ENCODE measurements around the gene C1orf141.
A peak's percentile ranks its signal among the peaks of the same experiment; 100 is the strongest.
"Not testable (repeated sequence)": the region's sequence is repeated elsewhere in the genome, so short reads cannot be mapped to it uniquely, and the experiment has no call there.

Gene C1orf141

DNA sequence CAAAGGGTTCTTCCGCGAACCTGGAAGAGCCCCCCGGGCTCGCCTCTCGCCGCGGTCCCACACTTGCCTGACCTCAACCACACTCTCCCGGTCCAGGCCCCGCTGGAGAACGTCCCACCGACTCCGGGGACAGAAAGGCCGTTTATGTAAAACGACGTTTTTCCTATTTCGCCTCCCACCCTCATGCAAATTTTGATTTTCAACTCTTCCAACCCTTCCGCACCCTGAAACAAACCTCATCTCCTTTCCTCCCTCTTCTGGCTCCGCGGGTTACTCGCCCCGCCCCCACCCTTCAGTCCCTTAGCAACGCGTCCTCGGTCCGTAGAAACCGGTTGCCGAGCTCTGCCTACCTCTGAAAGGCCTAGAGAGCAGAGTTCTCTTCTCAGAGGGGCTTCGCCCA lies at the start of gene C1orf141:
Gene C1orf141 (minus strand): TSS at position 276 of the 400 bp plus-strand sequence. CDS start 7,730 bp downstream, outside the sequence.
- DNase-seq: no peak

DNA sequence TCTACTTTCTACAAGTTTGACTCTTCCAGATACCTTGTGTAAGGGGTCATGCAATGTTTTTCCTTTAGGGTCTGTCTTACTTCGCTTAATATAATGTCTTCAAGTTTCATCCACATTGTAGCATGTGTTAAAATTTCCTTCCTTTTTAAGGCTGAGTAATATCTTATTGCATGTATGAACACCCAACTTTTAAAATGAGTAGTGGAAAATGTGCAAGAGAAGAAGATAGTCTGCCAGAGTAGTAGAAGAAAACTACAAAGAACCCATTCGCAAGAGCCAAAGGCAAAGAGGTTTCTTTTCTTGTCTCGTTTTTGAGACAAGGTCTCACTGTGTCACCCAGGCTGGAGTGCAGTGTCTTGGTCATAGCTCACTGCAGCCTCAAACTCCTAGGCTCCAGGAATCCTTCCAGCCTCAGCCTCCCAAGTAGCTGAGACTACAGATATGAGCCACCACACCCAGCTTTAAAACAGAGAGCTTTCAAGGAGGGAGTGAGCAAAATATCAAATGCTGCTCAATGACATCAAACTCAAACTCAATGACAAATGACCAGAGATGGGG lies 40.8 kb upstream of the C1orf141 start:
- no peak for DNase-seq

DNA sequence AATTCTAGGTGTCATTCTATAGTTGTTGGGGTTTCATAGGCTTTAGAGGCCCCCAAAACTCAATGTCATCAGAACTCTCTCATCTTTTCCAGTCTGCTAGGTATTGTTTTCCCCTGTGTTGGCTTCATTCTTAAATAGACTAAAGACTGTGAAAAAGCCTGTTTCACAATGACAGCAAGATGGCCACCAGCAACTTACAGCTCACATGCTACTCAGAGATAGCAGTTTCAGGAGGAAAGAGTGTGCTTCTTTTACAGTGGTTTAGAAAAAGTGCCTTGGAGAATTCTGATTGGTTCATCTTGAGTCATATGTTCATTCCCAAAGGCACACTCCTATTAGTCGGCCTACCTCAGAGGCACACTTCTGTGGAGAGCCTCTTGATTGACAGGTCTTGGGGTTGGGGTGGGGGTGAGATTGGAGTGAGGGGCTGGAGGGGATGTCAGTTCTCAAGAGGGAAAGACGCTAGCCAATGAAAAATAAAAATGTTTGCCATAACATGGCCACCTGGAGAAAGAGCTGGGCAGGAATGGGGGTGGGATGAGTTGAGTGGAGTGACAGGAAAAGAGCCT lies 40.0 kb upstream of the C1orf141 start:
- no peak for DNase-seq

DNA sequence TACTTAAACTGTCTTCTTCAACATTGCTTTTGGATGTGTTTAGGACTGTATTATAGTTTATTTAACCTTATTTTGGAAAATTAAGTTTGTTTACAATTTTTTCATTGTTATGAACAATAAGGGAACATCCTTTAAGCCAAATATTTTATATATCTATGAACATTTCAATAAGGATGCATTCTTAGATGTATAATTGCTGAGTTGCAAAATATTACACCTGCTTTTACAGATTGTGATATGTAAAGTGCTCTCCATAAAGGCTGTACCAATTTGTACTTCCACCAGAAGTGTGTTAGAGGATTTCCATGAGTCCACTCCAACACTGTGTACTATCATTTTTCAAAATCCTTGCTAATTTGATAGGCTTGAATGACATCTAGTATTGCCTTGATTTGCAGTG lies 39.2 kb upstream of the C1orf141 start:
- DNase-seq: no peak

DNA sequence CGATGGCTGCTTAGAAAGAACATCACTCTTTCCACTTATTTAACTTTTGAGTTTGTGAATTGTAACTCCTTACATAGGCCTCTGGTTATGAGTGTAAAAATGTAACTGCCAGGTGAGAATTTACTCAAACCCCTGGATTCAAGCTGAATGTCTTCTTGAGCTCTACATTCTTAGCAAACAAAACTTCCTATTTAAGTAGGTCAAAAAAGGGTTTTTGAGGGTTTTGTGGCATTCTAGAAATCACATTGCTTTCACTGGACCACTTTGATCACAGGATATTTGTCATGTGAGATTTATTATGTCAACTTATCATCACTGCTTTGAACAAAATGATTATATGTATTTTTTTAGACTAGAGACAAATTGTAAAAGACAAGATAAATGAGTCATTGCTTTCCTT lies 37.2 kb upstream of the C1orf141 start:
- DNase-seq: peak; percentile 61

DNA sequence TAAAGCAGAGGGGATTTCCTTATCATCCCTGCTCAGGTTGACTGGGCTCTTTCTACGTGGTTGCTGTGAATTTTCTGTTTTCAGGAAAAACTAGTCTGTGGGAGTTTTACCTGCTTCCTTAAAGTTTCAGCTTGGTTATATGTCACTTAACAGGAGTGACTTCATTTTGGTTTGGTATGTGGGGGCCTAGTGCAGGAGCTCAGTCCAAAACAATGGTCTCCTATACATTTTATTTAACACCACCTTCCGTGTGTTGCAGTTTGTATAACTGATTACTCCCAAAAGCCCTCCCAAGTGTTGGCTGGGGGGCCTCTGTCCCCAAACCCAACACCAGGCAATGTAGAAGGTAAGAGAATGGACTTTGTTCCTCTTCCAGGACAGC lies 36.8 kb upstream of the C1orf141 start:
- no peak for DNase-seq

DNA sequence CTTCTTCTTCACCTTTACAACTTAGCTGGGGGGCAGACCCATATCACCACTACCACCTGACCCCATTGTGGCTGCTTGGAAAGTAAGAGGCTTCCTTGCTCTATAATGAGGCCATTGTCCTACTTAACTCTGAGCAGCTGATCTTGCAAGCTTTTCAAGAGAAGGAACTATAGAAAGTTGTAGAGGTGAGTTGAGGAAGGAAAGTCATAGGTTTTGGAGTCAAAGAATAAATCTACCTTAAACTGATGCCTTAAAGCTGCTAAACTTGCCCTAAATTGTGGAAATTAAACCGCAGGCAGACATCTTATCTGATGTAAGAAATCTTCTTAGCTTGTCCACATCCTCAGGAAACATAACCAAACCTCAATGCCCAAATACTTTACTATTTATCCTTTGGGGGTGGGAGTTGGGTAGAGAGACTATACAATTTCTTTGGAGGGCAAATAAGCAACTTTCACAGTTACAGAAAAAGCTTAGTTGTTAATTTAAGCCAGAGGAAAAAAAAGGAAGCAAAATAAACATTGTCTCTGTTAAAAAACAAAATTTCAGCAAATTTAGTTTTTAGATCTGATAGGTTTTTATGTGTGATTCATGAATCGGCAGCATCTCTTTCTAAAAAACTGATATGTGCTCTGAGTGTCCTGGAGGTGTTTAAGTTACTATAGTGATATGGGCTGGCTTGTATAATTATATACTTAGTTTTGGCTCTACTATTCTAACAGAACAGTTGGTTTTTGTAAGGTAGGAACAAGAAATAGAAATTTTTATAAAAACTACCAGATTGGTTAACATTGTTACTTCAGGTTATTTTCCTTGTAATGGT lies 36.2 kb upstream of the C1orf141 start:
- DNase-seq: peak; percentile 66

DNA sequence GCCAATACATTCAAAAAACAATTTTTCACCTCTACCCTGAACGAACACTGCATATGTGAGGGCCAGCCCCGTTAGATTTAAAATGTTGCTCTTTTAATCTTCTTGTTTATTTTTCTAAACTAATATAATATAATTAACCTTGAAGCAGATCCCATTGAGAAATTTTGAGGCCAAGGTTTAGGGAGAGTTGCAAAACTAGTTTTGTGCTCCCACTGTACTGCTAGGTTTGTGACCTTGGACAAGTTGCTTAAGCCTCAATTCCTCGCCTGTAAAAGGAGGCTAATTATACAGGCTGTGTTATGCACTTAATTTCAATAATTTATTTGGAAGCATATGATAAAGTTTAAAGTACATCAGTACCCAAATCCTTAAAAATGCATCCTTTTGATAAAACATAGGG lies 35.2 kb upstream of the C1orf141 start:
- DNase-seq: no peak

DNA sequence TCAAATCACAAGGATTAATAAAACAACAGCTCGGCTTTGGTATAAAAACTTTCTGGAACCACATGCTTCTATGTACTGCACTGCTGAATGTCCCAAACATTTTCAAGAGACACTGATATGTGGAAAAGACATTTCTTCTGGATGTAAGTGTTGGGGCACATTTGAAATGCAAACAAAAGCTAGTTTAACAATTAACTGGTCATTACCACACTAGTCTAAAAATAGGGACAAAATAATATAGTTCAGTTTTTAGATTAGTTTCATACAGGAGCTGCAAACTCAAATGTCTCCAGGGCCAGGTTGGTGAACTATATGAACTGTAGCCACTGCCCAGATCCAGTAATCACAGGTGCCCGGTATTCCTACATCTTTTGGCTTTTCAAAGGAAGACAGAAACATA lies 34.7 kb upstream of the C1orf141 start:
- no peak for DNase-seq

DNA sequence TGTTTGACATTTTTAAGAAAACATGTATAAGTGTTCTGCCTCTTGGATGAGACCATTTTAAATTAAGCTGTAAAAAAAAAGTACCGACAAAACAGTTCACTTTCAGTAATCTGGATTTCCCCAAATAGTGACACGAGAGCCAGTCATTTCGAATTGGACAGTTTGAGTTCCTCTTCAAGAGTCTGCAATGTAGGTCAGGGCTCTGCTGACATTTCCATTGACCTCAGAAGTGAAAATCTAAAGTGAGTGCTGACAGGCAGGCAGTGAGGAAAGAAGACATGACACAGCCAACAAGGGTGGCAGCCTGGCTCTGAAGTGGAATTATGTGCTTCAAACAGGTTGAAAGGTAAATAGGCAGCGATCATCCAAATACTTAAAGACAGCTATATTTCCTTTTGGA lies 31.4 kb upstream of the C1orf141 start, which contains the start of gene IL23R:
Gene IL23R (plus strand): TSS at position 259 of the 400 bp plus-strand sequence. CDS start 1,667 bp downstream, outside the sequence.
- peak; percentile 56 for DNase-seq

DNA sequence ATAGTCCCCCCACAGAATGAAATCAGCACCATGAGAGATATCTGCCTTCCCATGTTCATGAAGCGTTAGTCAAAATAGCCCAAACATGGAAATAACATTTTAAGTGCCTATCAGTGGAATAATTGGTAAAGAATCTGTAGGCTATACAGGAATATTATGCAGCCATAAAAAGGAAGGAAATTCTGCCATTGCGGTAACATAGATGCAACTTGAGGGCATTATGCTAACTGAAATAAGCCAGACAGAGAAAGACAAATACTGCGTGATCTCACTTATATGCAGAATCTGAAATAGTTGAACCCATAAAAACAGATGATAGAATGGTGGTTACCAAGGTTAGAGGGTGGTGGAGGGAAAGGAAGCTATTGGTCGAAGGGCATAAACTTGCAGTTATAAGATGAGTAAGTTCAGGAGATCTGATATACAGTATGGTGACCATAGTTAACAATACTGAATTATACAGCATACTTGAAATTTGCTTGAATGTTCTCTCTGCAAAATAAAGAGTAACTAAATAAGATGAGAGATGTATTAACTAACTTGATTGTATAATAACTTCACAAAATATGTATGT lies 30.8 kb upstream of the C1orf141 start:
- DNase-seq: no peak

DNA sequence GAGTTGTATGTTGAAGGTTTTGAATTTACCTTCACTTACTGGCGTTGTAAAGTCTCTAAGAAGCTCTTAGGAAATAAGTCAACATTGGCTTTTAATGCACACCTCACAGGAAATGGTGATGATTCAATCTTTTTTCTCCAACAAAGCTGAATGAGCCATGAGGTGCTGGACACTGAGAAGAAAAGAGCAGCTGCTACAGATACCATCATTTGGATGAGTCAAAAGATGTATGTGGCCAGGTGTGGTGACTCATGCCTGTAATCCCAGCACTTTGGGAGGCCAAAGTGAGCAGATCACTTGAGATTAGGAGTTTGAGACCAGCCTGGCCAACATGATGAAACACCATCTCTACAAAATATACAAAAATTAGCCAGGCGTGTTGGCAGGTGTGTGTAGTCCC lies 28.2 kb upstream of the C1orf141 start:
- peak; percentile 10 for DNase-seq

DNA sequence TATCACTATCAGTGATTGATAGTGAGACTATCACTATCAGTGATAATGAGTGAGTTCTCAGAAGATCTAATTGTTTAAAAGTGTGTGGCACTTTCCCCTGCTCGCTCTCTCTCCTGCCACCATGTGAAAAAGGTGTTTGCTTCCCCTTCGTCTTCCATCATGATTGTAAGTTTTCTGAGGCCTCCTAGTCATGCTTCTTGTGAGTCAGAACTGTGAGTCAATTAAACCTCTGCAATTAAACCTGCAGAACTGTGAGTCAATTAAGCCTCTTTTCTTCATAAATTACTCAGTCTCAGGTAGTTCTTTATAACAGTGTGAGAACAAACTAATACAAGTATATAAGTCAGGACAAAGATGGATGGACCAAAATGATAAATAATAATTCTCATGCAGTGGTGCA lies 24.5 kb upstream of the C1orf141 start:
- no peak for DNase-seq

DNA sequence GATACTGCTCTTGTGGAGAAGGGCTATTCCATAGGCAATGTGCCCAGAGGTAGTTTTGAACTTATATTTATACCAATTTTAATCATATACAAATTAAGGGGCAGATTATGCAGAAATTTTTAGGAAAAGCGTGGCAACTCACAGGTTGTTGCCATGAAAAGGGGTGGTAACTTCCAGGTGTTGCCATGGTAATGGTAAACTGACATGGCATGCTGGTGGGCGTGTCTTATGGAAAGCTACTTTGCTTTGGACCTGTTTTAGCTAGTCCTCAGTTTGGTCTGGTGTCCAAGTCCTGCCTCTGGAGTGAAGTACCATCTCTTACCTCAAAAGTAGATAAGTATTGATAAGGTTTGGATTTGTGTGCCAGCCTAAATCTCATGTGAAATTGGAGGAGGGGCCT lies 23.6 kb upstream of the C1orf141 start:
- DNase-seq: no peak

DNA sequence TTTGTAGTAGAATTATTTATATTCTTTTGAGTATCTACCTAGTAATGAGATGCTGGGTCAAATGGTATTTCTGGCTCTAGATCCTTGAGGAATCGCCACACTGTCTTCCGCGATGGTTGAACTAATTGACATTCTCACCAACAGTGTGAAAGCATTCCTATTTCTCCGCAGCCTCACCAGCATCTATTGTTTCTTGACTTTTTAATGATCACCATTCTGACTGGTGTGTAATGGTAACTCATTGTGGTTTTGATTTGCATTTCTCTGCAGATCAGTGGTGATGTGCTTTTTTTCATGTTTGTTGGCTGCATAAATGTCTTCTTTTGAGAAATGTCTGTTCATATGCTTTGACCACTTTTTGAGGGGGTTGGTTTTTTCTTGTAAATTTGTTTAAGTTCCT lies 16.2 kb upstream of the C1orf141 start:
- DNase-seq: no peak

DNA sequence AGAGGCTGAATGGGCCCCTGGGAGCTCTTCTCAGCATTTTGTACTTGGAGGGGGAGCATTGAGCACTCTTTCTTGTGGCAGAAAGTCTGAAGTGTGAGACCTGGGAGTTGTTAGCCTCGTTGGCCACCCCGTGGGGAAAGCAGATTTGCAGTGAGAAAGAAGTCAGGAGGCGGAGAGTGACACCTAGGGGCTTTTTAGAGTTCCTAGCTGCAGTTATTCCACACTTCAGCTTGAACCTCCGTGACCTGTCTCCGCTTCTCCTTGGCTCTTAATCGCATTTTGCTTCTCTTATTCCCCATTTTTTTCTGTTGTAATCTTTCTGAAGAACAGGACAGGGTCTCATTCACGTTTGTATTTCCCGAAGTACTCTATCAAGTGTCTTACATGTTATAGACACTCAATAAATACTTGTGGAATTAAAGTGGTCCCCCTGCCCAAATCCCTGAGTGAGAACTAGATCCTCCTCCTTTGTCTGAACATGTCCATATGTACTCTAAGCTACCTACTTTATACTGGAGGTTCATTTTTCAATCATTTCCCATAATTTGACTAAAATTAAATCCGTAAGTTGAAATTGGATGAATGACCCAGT lies 14.5 kb upstream of the C1orf141 start:
- DNase-seq: peak; percentile 70

DNA sequence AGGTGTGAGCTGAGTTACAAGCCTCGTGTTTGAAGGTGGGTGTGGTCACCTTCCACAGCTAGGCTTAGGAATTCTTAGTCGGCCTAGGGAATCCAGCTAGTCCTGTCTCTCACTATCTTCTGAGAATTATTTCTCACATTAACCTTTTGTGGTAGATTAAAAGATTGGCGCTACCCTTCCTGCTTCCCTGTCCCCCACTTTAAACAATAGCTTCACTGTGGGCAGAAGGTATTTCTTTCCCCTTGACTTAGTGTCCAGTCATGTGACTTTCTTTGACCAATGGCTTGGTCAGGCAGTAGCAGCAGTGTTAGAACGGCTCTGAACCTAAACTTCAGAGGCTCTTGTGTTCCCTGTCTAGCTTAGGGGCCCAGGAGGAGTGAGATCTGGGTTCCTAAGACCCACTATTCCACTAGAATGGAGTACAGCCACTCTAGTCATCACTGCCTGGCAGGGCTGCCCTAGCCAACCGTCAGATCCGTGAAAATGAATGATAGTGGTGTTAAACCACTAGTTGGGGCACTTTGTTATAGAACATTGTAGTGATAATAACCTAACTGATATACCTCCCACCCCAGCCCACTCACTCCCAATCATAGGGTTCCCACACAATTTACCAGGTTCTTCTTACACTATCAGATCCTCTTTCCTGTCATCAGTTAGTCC lies 13.9 kb upstream of the C1orf141 start:
- DNase-seq: no peak

DNA sequence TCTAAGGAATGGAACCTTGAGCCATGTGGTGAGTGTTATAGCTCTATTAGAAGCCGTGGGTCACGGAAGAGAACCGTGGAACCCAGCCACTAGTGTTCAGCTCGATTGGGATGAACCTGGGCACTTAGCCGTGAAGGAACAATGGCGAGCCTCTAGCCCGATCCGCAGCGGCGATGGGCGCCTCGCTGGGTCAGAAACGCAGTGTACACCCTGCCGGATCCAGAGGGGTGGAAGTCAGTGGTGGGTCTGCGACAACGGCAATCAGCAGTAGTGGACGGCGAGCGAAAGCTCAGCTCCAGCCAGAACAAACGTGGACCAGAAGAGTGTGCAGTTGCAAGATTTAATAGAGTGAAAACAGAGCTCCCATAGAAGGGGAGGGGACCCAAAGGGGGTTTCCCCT lies 13.2 kb upstream of the C1orf141 start:
- not testable (repeated sequence) for DNase-seq

DNA sequence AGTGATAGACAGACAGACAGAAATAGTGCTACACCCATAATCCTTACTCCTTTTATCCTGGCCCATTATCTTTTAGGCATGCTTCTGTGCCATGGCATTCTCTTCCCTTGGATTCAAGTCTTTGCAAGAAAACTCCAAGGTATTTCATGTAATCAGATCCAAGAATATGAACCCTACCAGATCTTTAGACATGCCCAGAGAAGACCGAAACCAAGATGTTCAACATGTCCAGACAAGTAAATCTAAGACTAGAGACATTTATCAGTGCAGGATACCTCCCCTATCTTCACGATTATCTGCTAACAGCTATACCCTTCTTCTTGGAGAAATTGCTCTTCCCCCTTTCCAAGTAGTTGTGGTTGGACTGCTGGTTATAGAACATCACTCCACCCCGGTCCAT lies 11.8 kb upstream of the C1orf141 start:
- DNase-seq: no peak

DNA sequence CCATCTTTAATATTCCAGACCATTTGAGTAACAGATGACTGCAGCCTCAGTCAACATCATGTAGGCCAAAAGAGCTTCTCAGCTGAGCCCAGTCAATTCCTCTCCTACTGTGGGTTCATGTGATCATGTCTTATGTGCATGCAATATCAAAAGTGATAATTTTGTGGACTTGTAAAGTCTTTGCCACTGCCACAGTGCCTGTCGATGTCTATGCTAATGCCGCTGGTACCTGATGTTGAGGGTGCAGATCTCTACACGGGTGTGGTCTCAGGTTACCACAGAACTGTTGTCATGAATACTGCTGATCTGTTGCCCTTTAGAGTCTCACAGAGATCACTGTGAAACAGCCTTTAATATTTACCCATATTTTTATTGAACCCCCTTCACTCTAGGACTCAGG lies 11.3 kb upstream of the C1orf141 start:
- DNase-seq: no peak

DNA sequence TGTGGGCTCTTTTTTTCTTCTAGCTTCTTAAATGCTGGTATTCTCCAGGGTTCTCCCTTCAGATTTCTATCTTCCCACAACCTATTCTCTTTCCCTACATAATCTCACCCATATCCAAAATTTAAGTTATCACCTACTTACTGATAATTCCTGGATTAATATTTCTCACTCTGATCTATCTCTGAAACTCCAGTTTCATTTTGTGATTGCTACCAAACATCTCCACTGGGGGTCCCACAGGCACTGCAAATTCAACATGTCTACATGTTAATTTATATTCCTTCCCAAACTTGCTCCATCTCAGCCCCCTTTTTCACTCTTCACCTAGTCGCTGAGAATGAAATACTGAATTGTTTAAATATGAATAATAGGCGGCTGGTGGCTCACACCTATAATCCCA lies 9.9 kb upstream of the C1orf141 start:
- DNase-seq: peak; percentile 38

DNA sequence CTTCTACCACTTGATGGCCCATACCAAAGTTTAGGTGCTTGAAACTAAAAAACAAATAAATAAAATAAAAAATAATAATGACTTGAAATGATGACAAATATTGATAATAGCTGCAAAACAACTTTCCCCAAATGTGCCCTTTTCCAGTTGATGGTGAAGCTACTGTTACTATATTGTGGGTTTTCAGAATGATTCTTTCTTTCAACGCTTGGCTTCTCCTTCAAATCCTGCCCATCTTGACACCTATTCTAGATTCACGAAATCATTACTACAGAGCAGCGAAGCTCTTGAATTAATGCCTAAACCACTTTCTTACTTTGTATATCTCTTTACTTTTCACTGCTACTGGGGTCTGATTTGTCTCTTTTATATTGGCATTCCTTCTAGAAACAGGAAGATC lies 9.2 kb upstream of the C1orf141 start:
- no peak for DNase-seq

DNA sequence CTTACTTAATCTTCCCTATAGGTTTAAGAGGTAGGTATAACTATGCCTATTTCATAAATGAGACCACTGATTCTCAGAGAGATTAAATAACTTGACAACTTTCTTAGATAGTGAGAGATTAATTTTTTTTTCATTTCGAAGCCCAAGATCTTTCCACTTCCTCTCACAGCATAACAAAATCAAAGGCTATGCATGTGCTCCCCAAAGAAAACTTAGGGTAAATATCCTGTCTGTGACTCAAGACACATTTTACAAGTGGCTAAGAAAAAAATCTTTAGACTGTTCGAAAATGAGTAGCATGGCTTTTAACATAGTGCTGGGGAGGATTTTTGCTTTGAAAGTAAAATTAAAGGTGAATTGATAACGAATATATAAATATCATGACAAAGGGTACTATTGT lies 8.2 kb upstream of the C1orf141 start:
- DNase-seq: peak; percentile 26
